ENCODE measurements around the gene PRR19. TPM values are rescaled to one million over a fixed set of nuclear protein-coding genes. Genes with fewer than 3 reads are reported as not detected.

The PRR19 gene
- total and polyA plus RNA-seq, 4 donors = 0.27 to 0.43 (median 0.42) TPM; not detected in 1

DNA sequence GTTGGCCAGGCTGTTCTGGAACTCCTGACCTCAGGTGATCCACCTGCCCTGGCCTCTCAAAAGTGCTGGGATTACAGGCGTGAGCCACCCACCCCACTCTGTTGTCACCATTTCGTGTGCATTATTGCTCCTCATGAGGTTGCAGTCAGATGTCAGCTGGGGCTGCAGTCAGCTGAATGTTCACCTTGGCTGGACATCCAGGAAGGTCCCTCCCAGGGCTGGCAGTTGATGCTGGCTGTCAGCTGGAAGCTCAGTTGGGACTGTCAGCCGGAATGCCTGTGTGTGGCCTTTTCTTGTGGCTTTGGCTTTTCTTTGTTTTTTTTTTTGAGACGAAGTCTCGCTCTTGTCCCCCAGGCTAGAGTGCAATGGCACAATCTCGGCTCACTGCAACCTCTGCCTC, 30.1 kb downstream of the PRR19 start:
- H3K9ac ChIP-seq (ENCODE audit: low read depth in 1 of 2, low read length in 2 of 2) = no peak overlapping the region
- H3K4me3 ChIP-seq (ENCODE audit: low read depth in 1 of 3, low read length in 3 of 3) = no peak overlapping the region
- no peaks in the 10 kb centered on the region for H3K9me3 ChIP-seq (ENCODE audit: control insufficient read depth in 4 of 4, low read length in 3 of 4)
- TF ChIP-seq FOXA2 (IDR thresholded peaks at IDR 0.05) (no peak), SP1 (IDR thresholded peaks at IDR 0.05) (no peak), GABPA (IDR thresholded peaks at IDR 0.05 in 1 of 2, conservative IDR thresholded peaks at IDR 0.05 in 1 of 2) (no peak), HNF4G (IDR thresholded peaks at IDR 0.05) (no peak), RXRA (IDR thresholded peaks at IDR 0.05) (no peak), JUND (IDR thresholded peaks at IDR 0.05) (no peak), ATF3 (IDR thresholded peaks at IDR 0.05) (no peak), EGR1 (IDR thresholded peaks at IDR 0.05; ENCODE audit: low read depth in 2 of 2) (no peak)
- TF ChIP-seq, protein P1, sequence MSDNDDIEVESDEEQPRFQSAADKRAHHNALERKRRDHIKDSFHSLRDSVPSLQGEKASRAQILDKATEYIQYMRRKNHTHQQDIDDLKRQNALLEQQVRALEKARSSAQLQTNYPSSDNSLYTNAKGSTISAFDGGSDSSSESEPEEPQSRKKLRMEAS (IDR thresholded peaks at IDR 0.05) = no peak
- TF ChIP-seq, protein P2, sequence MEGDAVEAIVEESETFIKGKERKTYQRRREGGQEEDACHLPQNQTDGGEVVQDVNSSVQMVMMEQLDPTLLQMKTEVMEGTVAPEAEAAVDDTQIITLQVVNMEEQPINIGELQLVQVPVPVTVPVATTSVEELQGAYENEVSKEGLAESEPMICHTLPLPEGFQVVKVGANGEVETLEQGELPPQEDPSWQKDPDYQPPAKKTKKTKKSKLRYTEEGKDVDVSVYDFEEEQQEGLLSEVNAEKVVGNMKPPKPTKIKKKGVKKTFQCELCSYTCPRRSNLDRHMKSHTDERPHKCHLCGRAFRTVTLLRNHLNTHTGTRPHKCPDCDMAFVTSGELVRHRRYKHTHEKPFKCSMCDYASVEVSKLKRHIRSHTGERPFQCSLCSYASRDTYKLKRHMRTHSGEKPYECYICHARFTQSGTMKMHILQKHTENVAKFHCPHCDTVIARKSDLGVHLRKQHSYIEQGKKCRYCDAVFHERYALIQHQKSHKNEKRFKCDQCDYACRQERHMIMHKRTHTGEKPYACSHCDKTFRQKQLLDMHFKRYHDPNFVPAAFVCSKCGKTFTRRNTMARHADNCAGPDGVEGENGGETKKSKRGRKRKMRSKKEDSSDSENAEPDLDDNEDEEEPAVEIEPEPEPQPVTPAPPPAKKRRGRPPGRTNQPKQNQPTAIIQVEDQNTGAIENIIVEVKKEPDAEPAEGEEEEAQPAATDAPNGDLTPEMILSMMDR (IDR thresholded peaks at IDR 0.05; ENCODE audit: low read depth, low read length, missing input control) = no peak
- no peaks in the 10 kb centered on the region for H3K27me3 ChIP-seq (ENCODE audit: control insufficient read depth in 4 of 4, insufficient read depth in 4 of 4, low read length in 3 of 4)
- WGBS = 95% methylated on average over 6 of the region's 6 CpGs
- peaks cover 0 to 20% (median 9%) of the 10 kb centered on the region in 4 donors for H3K36me3 ChIP-seq (ENCODE audit: control insufficient read depth in 4 of 4, insufficient read depth in 3 of 4, low read depth in 1 of 4, low read length in 3 of 4)
- no peak for DNase-seq (ENCODE audit: low spot score)
- H3K27ac ChIP-seq (ENCODE audit: low read depth in 1 of 2, low read length in 2 of 2) = no peak overlapping the region
- H3K4me1 ChIP-seq (ENCODE audit: control insufficient read depth in 4 of 4, insufficient read depth in 4 of 4, low read length in 3 of 4) = peaks cover 0 to 9% (median 2%) of the 10 kb centered on the region in 4 donors

DNA sequence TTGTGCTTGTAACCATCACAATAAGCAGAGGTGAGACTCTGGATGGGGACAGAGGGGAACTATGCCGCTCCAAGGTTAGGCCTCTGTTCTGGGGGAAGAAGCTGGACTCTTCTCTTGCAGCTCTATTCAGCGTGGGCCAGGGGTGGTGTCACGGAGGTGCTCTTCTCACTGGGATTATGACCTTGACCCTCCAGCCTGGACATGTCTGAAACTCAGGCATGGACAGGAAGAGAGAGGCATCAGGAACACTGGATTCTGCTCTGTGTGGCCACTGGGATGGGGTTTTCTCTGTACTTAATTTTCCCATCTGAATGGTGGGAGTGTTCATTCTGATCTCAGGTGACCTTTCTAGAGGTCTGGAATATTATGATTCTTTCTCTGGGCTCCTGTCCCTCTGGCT, 31.1 kb downstream of the PRR19 start:
- 94% methylated on average over 3 of the region's 3 CpGs for WGBS
- H3K9me3 ChIP-seq (ENCODE audit: control insufficient read depth in 4 of 4, low read length in 3 of 4) = no peaks in the 10 kb centered on the region
- H3K4me1 ChIP-seq (ENCODE audit: control insufficient read depth in 4 of 4, insufficient read depth in 4 of 4, low read length in 3 of 4) = no peaks in the 10 kb centered on the region
- H3K36me3 ChIP-seq (ENCODE audit: control insufficient read depth in 4 of 4, insufficient read depth in 3 of 4, low read depth in 1 of 4, low read length in 3 of 4) = peaks cover 2 to 22% (median 9%) of the 10 kb centered on the region in 4 donors
- H3K27me3 ChIP-seq (ENCODE audit: control insufficient read depth in 4 of 4, insufficient read depth in 4 of 4, low read length in 3 of 4) = no peaks in the 10 kb centered on the region
- H3K4me3 ChIP-seq (ENCODE audit: low read depth in 1 of 3, low read length in 3 of 3) = no peak overlapping the region
- DNase-seq (ENCODE audit: low spot score) = no peak
- H3K27ac ChIP-seq (ENCODE audit: low read depth in 1 of 2, low read length in 2 of 2) = no peak overlapping the region
- H3K9ac ChIP-seq (ENCODE audit: low read depth in 1 of 2, low read length in 2 of 2) = no peak overlapping the region
- TF ChIP-seq EGR1 (IDR thresholded peaks at IDR 0.05; ENCODE audit: low read depth in 2 of 2) (no peak), HNF4G (IDR thresholded peaks at IDR 0.05) (no peak), FOXA1 (IDR thresholded peaks at IDR 0.05) (no peak), RXRA (IDR thresholded peaks at IDR 0.05) (no peak), GABPA (IDR thresholded peaks at IDR 0.05 in 1 of 2, conservative IDR thresholded peaks at IDR 0.05 in 1 of 2) (no peak), ATF3 (IDR thresholded peaks at IDR 0.05) (no peak), FOXA2 (IDR thresholded peaks at IDR 0.05) (no peak), YY1 (IDR thresholded peaks at IDR 0.05) (no peak), TAF1 (conservative IDR thresholded peaks at IDR 0.05) (no peak), ZBTB33 (IDR thresholded peaks at IDR 0.05) (no peak), SP1 (IDR thresholded peaks at IDR 0.05) (no peak), REST (IDR thresholded peaks at IDR 0.05) (no peak), HNF4A (conservative IDR thresholded peaks at IDR 0.05) (no peak), JUND (IDR thresholded peaks at IDR 0.05) (no peak), RAD21 (IDR thresholded peaks at IDR 0.05) (no peak), NR2F2 (IDR thresholded peaks at IDR 0.05) (no peak)
- TF ChIP-seq, protein P2 (IDR thresholded peaks at IDR 0.05; ENCODE audit: low read depth, low read length, missing input control) = no peak
- TF ChIP-seq, protein P1 (IDR thresholded peaks at IDR 0.05) = no peak
